ENCODE data around the gene NKD2.
A peak's percentile ranks its signal among the peaks of the same experiment; 100 is the strongest.

Gene NKD2

GRCh38 chr5:1043327-1043726 is 34.7 kb downstream of the NKD2 start:
- DNase-seq (ENCODE audit: low spot score) = no peak

DNA sequence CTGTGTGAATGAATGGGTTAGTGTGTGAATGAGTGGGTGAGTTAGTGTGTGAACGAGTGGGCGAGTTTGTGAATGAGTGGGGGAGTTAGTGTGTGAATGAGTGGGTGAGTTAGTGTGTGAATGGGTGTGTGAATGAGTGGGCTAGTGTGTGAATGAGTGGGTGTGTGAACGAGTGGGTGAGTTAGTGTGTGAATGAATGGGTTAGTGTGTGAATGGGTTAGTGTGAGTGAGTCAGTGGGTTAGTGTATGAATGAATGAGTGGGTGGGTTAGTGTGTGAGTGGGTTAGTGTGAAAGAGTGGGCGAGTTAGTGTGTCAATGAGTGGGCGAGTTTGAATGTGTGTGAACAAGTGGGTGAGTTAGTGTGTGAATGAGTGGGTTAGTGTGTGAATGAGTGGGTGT is 35.5 kb downstream of the NKD2 start:
- DNase-seq (ENCODE audit: low spot score) = no peak

DNA sequence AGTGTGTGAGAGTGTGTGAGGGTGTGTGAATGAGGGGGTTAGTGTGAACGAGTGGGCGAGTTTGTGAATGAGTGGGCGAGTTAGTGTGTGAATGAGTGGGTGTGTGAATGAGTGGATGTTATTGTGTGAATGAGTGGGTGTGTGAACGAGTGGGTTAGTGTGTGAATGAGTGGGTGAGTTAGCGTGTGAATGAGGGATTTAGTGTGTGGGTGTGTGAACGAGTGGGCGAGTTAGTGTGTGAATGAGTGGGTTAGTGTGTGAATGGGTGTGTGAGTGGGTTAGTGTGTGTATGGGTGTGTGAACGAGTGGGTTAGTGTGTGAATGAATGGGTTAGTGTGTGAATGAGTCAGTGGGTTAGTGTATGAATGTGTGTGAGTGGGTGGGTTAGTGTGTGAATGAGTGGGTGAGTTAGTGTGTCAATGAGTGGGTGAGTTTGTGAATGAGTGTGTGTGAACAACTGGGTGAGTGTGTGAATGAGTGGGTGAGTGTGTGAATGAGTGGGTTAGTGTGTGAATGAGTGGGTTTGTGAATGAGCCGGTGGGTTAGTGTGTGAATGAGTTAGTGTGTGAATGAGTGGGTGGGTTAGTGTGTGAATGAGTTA is 37.5 kb downstream of the NKD2 start:
- no peak for DNase-seq (ENCODE audit: low spot score)

GRCh38 chr5:1047332-1047965 is 38.8 kb downstream of the NKD2 start:
- no peak for DNase-seq (ENCODE audit: low spot score)

- DNase-seq (ENCODE audit: low spot score) = no peak
These were observed 39.6 kb downstream of the NKD2 start for GRCh38 chr5:1048162-1048721.

DNA sequence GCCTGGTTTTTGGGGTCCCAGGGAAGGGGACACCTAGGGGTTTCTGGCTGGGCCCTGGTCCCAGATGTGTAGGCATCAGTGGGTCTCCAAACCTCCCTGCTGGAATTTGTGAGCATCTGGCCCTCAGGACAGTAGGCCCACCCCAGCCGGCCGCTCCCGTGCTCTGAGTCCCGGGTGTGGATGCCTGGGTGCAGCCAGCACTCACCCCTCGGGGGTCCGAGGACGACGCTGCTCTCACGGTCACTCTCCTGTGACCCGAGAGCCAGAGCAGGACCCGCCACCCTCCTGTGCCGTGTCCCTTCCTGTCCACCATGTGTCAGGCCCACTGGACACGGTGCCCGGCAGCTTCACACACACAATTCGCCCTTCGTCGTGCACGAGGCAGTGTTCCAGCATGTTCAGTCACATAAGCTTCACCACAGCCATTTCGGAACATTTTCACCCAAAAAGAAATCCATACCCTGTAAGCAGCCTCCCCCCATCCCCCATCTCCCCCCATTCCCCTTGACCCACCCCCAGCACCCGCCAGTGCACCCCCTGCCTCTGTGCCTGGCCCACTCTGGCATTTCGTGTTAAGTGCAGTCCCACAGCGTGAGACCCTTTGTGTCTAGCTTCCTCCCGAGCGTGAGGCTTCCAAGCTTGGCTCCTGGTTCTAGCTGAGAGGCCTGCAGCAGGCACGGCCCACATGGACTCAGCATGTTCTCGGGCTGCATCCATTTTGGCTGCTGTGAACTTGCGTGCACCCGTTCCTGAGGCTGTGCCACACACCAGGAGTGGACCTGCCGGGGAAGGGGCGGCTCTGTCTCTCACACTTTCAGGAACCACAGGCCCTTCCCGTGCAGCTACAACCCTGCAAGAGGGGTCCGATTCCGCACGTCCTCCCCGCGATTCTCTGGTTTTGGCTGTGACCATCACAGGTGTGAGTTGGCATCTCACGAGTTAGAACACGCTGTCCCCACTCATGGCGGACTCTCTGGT is 40.5 kb downstream of the NKD2 start:
- no peak for DNase-seq (ENCODE audit: low spot score)

GRCh38 chr5:1050423-1051365 is 42.1 kb downstream of the NKD2 start:
- peak; percentile 93 for DNase-seq (ENCODE audit: low spot score)

- peak; percentile 83 for DNase-seq (ENCODE audit: low spot score)
These were observed 42.7 kb downstream of the NKD2 start for GRCh38 chr5:1051366-1051720.

GRCh38 chr5:1052076-1052475 is 43.5 kb downstream of the NKD2 start:
- DNase-seq (ENCODE audit: low spot score) = no peak

GRCh38 chr5:1052641-1053390 is 44.2 kb downstream of the NKD2 start:
- peak; percentile 47 for DNase-seq (ENCODE audit: low spot score)

DNA sequence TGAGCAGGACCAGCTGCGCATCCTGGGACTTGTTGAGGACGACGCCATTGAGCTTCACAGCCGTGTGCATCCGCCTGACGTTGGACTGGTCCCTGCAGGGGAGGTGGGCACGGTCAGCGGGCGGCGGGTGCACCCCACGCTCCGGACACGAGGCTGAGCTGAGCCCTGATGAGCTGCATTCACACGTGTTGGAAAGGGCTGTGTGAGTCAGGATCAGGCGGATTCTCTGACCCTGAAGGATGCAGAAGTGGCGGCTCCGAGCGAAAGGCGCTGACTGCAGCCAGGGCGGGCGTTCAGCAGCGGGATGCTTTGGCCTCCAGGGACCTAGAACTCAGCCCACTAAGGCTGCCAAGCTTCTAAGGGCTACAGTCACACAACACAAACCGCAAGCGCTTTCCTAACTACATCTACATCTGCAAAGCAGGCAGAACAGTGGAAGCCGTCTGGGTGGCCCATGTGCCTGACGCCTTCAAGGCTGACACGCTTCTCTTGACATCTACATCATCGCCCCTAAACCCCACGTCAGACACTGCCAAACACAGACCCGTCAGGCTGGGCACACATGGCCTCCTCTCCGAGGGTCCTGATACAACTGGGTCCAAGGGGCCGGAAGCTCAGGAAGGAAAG is 44.9 kb downstream of the NKD2 start:
- no peak for DNase-seq (ENCODE audit: low spot score)

GRCh38 chr5:1054018-1054798 is 45.6 kb downstream of the NKD2 start:
- no peak for DNase-seq (ENCODE audit: low spot score)

DNA sequence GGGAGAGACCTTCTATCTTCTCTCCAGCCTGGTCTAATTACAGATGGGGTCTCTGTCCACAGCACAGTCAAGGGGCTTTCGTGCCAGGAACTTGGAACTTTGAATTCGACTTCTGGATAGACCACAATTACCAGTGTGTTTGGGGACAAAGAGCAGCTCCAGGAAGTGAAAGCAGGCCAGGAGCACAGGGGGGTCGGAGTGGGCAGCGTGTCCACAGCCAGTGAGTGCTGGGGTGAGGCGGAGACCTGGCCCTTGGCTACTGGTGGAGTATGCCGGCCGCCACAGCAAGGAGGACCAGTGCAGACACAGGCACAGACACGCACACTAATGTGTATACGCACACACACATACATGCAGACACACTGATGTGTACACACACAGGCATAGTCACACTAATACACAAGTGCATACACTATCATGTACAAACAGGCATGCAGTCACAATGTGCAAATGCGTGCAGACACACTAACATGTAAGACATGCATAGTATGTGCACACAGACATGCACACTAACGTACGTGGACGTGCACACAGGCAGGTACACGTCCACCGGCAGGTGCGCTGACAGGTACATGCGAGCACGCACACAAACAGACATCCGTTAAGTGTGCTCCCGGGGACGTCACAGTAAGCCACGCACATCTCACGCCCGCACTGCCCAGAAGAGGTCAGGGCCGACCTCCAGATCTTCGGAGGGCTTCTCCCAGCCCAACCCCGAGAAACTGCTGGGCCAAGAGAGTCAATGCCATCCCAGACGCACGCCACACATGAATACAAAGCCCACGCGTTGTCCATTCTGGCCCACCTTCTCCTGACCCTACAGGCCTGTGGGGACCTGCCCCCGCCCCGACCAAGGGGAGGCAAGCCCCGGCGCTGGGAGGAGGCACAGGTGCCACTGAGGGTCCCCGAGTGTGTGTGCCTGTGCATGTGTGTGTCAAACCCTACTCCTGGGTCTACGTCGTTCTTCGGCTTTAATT is 46.5 kb downstream of the NKD2 start:
- no peak for DNase-seq (ENCODE audit: low spot score)

- no peak for DNase-seq (ENCODE audit: low spot score)
These were observed 47.5 kb downstream of the NKD2 start for GRCh38 chr5:1055896-1056610.

- DNase-seq (ENCODE audit: low spot score) = no peak
These were observed 48.2 kb downstream of the NKD2 start for GRCh38 chr5:1056611-1057484.

DNA sequence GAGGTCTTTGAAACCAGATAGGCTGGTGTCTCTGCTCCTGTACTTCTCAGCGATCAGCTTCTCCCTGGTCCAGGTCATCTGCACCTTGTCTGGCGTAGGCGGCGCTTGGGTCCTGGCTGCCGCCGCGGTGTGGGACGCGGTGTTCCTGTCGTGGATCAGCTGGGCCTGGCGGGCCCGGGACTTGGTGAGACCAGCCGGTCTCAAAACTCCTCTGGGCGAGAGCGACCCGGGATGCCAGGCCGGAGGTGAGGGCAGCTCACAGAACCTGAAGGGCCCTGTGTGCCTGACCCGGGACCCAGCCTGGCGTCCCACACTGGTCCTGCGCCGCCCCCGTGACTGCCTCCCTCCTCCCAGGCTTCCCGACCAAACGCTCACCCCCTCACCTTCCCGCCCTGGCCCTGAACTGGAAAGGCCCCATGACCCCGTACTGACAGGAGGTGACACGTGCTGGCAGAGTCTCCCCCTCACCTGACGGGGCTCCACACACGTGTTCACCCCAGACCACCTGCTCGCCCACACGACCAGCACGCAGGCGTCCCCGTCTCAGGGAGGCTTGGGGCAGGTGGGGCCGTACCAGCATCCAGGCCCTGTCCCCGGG is 49.0 kb downstream of the NKD2 start:
- no peak for DNase-seq (ENCODE audit: low spot score)
